GM23248 (cell line): Measurements from ENCODE around the gene FGF22.

Experiments used
- EZH2 ChIP-seq: fragments of 200-600 bp; sonication (generic); IDR thresholded peaks from 2 replicates; pipeline ENCODE4 v1.6.1; 2018; ENCODE audit warnings: antibody characterized with exemption, mild to moderate bottlenecking; ENCODE audit not compliant: insufficient read depth, poor library complexity, severe bottlenecking
- EZH2phosphoT487 ChIP-seq: fragments of 200-600 bp; sonication (generic); IDR thresholded peaks from 2 replicates; pipeline ENCODE4 v1.6.1; 2018; ENCODE audit warnings: antibody characterized with exemption, moderate library complexity, mild to moderate bottlenecking, low read depth; ENCODE audit not compliant: insufficient read depth

DNA sequence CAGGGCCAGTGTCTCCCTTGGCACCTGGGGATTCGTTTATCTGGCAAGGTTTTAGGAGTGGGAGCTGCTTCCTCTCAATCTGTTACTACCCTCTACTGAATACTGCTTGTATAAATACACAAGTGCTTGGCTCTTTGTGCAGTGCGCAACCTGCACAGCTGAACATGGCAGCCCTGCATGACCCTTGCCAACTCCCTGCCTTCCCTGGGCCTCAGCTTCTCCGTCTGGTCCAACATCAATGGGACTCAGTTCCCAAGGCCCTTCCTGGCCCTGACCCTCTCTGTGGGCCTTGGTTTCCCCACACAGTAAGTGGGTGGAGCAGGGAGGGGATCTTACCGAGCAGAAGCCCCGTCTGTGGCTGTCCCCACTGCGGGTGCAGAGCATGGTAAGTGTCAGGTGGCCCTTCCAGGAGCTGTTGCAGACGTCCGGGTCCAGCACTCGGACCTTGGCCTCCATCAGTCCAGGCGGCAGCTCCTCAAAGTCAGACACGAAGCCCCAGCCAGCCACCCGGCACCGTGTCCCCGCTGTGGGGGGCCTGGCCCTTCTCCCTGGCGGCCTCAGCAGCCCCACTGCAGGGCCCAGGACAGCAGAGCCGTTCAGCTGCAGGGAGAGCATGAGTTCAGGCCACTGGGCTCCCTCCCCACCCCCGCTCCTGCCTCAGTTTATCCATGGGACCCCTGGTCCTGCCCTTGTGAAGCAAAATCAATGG, 47.1 kb downstream of the FGF22 start:
- TF ChIP-seq EZH2phosphoT487: no peak
- no peak for TF ChIP-seq EZH2
